GM20431 (cell line): ENCODE results near the gene PEX5.

Experiments
- in situ Hi-C: fragments of 300-500 bp; cut with MseI, MboI; formaldehyde crosslinking; loops from one replicate; pipeline ENCODE4 v1.15.0; 2020; ENCODE audit warnings: low sequenced_read_pairs; ENCODE audit not compliant: unreplicated experiment

Gene PEX5

DNA sequence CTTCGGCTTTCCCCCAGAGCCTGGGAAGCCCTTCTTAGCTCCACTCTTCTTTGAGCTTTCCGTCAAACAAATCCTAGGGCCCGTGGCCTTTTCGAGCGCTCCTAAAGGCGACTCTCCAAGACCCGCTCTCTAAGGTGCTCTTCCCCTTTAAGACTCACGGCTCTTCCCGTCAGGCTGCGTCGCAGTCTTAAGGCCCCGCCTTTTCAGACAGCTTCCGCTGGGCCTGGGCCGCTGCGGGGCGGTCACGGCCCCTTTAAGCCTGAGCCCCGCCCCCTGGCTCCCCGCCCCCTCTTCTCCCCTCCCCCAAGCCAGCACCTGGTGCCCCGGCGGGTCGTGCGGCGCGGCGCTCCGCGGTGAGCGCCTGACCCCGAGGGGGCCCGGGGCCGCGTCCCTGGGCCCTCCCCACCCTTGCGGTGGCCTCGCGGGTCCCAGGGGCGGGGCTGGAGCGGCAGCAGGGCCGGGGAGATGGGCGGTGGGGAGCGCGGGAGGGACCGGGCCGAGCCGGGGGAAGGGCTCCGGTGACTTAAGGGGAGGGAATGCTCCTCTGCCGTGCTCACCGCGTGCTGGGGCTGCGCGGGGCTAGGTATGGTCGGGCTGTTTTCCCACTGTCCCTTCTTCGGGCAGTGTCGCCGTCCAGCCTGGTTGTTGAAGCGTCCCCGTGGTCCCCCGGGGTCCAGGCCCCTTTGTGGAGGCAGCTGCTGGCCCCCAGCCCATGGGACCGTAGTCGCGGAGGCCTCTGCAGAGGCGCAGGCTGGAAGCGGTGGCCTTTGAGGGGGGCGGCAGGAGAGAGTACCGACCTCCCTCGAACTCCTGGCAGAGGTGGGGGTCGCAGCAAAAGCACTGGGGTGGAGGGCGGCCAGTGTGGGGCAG lies at the start of gene PEX5:
TSS of gene PEX5 (plus strand) at position 289 of the 870 bp plus-strand sequence. CDS start 692 bp downstream, outside the sequence.
- in situ Hi-C loops = no loop called here

GRCh38 chr12:7141351-7142005 lies 48.0 kb upstream of the PEX5 start:
- in situ Hi-C loops = no loop called here

DNA sequence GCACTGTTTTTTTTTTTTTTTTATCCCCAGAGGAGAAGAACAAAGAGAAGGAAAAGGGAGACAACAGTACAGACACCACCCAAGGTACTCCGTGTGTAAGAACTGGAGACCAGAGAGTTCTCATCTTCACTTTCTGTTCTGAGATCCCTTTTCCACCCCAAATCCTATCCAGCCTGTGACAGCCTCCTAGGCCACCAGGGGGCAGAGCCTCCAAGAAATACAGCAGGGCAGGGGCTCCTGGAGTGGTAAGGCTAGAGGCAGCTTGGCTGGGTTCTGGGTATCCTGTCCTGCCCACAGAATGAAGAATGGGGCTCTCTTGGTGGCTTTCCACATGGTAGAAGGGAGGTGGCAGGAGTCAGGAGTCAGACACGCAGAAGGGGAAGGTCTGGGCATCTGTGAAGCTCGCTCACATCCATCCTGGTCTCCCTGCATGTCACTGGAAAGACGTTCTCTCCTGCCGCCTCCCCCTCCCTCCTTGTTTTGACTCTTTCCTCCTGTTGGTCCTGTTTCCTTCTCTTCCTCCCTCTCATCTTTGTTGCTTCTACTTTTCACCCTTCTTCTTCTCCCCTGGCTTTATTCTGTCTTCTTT lies 47.3 kb upstream of the PEX5 start:
- in situ Hi-C loops = no loop called here

DNA sequence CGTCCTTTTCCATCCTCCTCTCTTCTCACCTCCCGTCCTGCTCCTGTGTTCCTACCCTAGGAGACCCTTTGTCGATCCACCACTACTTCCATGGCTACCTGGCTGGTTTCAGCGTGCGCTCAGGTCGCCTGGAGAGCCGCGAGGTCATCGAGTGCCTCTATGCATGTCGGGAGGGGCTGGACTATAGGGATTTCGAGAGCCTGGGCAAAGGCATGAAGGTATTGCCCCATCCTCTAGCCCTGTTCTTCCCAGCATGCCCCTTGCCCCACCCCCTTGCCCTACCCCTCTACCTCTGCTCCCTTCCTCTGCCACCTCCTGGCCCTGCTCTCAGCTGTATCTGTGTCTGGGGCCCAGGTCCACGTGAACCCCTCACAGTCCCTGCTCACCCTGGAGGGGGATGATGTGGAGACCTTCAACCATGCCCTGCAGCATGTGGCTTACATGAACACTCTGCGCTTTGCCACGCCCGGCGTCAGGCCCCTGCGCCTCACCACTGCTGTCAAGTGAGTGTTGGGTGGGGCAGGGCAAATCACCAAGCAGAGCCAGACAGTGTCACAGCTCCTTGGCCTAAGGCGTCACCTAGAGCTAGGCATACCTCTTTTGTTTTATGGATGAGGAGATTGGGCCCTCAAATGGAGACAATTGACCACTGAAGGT lies 46.5 kb upstream of the PEX5 start:
- in situ Hi-C loops = no loop called here

GRCh38 chr12:7143564-7143963 lies 45.9 kb upstream of the PEX5 start:
- in situ Hi-C loops = no loop called here

- in situ Hi-C loops = no loop called here
Measured at GRCh38 chr12:7144414-7145120, 44.9 kb upstream of the PEX5 start.

- in situ Hi-C loops = no loop called here
Measured at GRCh38 chr12:7145671-7146070, 43.8 kb upstream of the PEX5 start.

GRCh38 chr12:7146228-7146627 lies 43.3 kb upstream of the PEX5 start:
- in situ Hi-C loops = no loop called here

DNA sequence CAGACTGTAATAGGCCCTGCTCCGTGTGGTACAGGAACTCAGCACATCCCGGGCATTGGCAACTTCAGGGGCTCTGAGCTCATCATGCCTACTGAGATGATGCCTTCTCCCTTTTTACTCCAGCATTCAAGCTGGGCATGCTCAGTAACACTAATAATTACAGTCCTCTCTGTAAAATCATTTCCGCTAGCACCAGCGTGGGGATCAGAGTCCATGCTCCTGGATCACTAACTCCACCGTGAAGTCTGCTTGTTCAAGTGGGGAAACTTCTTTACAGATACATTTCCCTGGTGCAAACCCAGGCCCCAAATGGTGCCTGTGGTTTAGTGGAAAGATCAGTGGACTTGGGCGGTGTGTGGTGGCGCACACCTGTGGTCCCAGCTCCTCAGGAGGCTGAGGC lies 42.6 kb upstream of the PEX5 start:
- in situ Hi-C loops = no loop called here

GRCh38 chr12:7150356-7150755 lies 39.1 kb upstream of the PEX5 start:
- in situ Hi-C loops = no loop called here

- in situ Hi-C loops = no loop called here
Measured at GRCh38 chr12:7150841-7151240, 38.6 kb upstream of the PEX5 start.

DNA sequence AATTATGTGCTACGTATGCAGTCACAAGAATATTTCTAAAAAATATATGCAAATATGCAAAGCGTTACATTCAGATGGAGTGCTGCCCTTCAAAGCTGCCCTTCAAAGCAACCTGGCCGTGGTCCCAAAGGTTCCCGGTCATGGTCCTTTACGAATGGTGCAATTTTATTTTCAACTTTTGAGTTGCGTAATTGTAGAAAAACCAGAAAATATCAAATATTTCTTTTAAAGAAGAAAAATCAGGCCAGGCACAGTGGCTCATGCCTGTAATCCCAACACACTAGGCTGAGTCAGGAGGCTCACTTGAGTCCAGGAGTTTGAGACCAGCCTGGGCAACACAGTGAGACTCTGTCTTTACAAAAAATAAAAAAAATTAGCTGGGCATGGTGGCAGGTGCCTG lies 38.0 kb upstream of the PEX5 start:
- in situ Hi-C loops = no loop called here

GRCh38 chr12:7152818-7153217 lies 36.7 kb upstream of the PEX5 start:
- in situ Hi-C loops = no loop called here

- in situ Hi-C loops = no loop called here
Measured at GRCh38 chr12:7154042-7154441, 35.4 kb upstream of the PEX5 start.

- in situ Hi-C loops = no loop called here
Measured at GRCh38 chr12:7154901-7155470, 34.5 kb upstream of the PEX5 start.

DNA sequence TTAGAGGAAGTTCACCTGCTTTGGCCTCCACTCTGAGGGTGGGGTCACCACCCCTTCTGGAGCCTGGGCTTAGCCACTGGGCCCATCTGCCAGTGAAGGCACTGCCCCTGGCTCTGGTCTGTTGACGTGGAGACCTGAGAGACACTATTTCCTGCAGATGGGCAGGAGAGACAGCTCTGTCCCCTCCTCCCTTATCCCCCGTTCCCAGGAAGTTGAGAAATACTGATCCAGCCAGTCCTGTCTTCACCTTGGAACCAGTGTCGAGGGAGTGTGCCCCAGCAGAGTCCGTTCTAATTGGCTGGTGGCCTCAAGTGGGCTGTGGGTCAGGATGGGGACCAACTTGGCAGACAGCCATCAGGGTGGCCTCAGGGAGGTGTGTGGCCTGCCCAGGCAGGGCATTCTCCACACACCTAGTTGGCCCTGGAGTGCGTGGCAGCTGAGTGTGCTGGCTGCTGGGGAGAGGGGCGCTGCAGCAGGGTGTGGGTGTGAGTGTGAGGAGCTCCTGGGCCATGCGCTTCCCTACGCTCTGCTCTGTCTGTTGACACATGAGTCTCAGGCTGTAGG lies 33.9 kb upstream of the PEX5 start:
- in situ Hi-C loops = no loop called here

DNA sequence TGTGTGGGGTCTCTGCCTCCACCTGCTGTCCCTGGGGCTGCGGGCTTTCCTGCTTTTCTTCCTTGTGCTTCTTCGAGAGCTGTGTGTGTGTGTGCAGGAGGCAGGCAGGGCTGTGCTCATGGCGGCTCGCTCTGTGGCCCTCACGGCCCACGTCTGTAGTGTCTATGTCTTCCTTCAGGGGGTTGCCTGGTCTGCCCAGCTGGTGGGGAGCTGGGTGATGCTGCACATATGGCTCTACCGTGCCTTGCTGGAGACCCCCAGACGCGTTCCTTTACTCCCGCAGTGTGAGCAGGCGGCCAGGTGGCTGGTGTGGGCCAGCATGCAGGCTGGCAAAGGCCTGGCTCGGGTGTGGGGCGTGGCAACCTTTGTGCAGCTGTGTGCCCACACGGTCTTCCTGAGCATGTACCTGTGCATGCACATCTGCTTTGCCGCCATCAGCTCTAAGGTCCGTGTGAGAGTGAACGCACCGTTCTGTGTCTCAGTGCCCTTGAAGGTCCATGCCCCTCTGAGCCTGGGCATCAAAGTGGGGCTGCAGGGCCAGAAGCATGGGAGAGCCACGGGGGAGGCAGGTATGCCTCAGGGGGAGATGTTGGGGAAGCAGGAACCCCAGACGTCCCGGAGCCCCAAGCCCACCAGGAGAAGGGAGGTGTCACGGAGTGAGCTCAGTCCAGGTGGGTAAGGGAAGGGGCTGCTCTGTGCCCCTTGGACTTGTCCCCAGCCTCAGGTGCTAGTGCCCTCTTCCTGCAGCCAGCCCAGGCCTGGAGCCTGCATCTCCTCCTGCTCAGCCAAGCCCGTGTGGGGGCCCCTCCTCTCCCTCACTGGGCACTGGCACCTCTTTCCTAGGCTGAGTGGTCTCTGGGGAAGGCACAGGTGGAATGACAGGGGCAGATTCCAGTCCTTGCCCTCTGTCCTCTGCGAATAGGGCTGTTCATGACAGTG lies 33.0 kb upstream of the PEX5 start:
- in situ Hi-C loops = no loop called here

DNA sequence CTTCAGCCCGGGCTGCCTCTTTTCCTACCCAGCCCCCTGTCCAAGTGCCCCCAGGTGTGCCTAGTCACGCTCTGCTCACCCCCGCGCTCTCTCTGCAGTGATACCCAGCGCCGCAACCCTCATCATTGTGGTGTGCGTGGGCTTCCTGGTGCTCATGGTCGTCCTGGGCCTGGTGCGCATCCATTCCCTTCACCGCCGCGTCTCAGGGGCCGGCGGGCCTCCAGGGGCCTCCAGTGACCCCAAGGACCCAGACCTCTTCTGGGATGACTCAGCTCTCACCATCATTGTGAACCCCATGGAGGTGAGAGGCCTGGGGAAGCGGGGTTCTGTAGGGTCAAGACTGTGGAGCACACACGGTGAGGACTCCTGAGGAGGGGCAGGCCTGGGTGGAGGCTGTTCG lies 32.1 kb upstream of the PEX5 start:
- in situ Hi-C loops = no loop called here
